ENCODE results near the gene OSGIN1. TPM values are rescaled to one million over a fixed set of nuclear protein-coding genes. Genes with fewer than 3 reads are reported as not detected.

The OSGIN1 gene
- polyA plus RNA-seq, 1 donor from 2014 or later, result 2.1 TPM

DNA sequence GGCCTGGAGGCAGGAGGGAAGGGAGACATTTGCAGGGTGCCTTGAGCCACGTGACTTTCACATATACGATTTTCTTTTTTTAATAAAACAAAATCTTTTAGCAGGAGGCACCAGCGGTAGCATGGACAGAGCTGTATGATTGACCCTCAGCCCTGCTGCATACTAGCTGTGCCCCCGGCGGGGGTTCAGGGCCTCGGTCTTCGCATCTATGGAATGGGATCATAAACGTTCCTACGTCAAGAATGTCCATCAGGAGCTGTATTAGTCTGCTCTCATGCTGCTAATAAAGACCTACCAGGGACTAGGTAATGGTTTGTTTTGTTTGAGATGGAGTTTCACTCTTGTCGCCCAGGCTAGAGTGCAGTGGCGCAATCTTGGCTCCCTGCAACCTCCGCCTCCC is 62.4 kb downstream of the OSGIN1 start:
- H4K20me1 ChIP-seq (ENCODE audit: insufficient read depth), result no peaks in the 10 kb centered on the region

More for the DNA sequence above, 62.4 kb downstream of the OSGIN1 start:
- Histone ChIP-seq H3K79me2 (replicated peaks; ENCODE audit: insufficient read depth, low read length) (no peaks in the 10 kb centered on the region), H3K27me3 (ENCODE audit: insufficient read depth, low read depth, low read length) (no peaks in the 10 kb centered on the region), H3K9me2 (ENCODE audit: insufficient read depth, low read length) (no peaks in the 10 kb centered on the region), H3K36me3 (ENCODE audit: insufficient read depth, low read length) (no peaks in the 10 kb centered on the region), H3K27ac (ENCODE audit: low read length) (no peak overlapping the region), H3K4me3 (ENCODE audit: low read length) (no peak overlapping the region), H3F3A (ENCODE audit: insufficient read depth, low read length, poor library complexity, severe bottlenecking) (no peaks in the 10 kb centered on the region), H2AFZ (ENCODE audit: low read depth, low read length) (no peak overlapping the region), H3K4me2 (ENCODE audit: low read length) (no peak overlapping the region), H3K9me3 (ENCODE audit: low read length) (no peaks in the 10 kb centered on the region), H3K9ac (ENCODE audit: low read length) (no peak overlapping the region)
- no peak for TF ChIP-seq RAD21 (conservative IDR thresholded peaks at IDR 0.05)
- no peak for TF ChIP-seq POLR2AphosphoS5 (IDR thresholded peaks at IDR 0.05)
- no peak for TF ChIP-seq MXI1 (conservative IDR thresholded peaks at IDR 0.05; ENCODE audit: poor library complexity, severe bottlenecking)
- TF ChIP-seq EZH2 (IDR thresholded peaks at IDR 0.05; ENCODE audit: borderline replicate concordance, insufficient read depth, low read length, poor library complexity, severe bottlenecking), result no peak
- TF ChIP-seq TAF1 (IDR thresholded peaks at IDR 0.05; ENCODE audit: low read depth), result no peak
- no peak for TF ChIP-seq SMC3 (conservative IDR thresholded peaks at IDR 0.05; ENCODE audit: poor library complexity)
- TF ChIP-seq, protein P1, sequence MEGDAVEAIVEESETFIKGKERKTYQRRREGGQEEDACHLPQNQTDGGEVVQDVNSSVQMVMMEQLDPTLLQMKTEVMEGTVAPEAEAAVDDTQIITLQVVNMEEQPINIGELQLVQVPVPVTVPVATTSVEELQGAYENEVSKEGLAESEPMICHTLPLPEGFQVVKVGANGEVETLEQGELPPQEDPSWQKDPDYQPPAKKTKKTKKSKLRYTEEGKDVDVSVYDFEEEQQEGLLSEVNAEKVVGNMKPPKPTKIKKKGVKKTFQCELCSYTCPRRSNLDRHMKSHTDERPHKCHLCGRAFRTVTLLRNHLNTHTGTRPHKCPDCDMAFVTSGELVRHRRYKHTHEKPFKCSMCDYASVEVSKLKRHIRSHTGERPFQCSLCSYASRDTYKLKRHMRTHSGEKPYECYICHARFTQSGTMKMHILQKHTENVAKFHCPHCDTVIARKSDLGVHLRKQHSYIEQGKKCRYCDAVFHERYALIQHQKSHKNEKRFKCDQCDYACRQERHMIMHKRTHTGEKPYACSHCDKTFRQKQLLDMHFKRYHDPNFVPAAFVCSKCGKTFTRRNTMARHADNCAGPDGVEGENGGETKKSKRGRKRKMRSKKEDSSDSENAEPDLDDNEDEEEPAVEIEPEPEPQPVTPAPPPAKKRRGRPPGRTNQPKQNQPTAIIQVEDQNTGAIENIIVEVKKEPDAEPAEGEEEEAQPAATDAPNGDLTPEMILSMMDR (IDR thresholded peaks at IDR 0.05; ENCODE audit: poor library complexity, severe bottlenecking), result no peak
- TF ChIP-seq EP300 (conservative IDR thresholded peaks at IDR 0.05; ENCODE audit: poor library complexity, severe bottlenecking), result no peak
- TF ChIP-seq, protein P2, sequence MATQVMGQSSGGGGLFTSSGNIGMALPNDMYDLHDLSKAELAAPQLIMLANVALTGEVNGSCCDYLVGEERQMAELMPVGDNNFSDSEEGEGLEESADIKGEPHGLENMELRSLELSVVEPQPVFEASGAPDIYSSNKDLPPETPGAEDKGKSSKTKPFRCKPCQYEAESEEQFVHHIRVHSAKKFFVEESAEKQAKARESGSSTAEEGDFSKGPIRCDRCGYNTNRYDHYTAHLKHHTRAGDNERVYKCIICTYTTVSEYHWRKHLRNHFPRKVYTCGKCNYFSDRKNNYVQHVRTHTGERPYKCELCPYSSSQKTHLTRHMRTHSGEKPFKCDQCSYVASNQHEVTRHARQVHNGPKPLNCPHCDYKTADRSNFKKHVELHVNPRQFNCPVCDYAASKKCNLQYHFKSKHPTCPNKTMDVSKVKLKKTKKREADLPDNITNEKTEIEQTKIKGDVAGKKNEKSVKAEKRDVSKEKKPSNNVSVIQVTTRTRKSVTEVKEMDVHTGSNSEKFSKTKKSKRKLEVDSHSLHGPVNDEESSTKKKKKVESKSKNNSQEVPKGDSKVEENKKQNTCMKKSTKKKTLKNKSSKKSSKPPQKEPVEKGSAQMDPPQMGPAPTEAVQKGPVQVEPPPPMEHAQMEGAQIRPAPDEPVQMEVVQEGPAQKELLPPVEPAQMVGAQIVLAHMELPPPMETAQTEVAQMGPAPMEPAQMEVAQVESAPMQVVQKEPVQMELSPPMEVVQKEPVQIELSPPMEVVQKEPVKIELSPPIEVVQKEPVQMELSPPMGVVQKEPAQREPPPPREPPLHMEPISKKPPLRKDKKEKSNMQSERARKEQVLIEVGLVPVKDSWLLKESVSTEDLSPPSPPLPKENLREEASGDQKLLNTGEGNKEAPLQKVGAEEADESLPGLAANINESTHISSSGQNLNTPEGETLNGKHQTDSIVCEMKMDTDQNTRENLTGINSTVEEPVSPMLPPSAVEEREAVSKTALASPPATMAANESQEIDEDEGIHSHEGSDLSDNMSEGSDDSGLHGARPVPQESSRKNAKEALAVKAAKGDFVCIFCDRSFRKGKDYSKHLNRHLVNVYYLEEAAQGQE (IDR thresholded peaks at IDR 0.05; ENCODE audit: borderline replicate concordance), result no peak

Other genes starting within 250 kb of the OSGIN1 start
- gene HSBP1, start 145.3 kb upstream of the OSGIN1 start, polyA plus RNA-seq, result 158 and 184 TPM in 2 replicates
- 2.4 and 3.3 TPM in 2 replicates for gene MLYCD, start 54.1 kb upstream of the OSGIN1 start, polyA plus RNA-seq
- gene NECAB2, start 15.0 kb downstream of the OSGIN1 start, polyA plus RNA-seq, result 9.6 and 12.5 TPM in 2 replicates
- not detected in 2 replicates for gene SLC38A8, start 89.6 kb downstream of the OSGIN1 start, polyA plus RNA-seq
- gene MBTPS1, start 163.7 kb downstream of the OSGIN1 start, polyA plus RNA-seq, result 66.9 and 86.9 TPM in 2 replicates
- 211 and 217 TPM in 2 replicates for gene HSDL1, start 191.9 kb downstream of the OSGIN1 start, polyA plus RNA-seq
- 0.71 TPM in 1 of 2 replicates, not detected in the other for gene DNAAF1, start 192.1 kb downstream of the OSGIN1 start, polyA plus RNA-seq
- gene TAF1C, start 233.8 kb downstream of the OSGIN1 start, polyA plus RNA-seq, result 25.5 and 43.3 TPM in 2 replicates
- gene ADAD2, start 237.9 kb downstream of the OSGIN1 start, polyA plus RNA-seq, result not detected in 2 replicates